ACC112 (cell line): ENCODE measurements around the gene KLHDC7A.

ENCODE experiments used
- H2AFZ ChIP-seq: fragments of 200-600 bp; sonication (generic); one replicate; pipeline ENCODE4 v1.6.0; 2017; ENCODE audit warnings: antibody characterized with exemption, low read length; ENCODE audit not compliant: unreplicated experiment
- H3K27ac ChIP-seq: fragments of 200-600 bp; sonication (generic); 2 replicates; pipeline ENCODE4 v1.5.1; 2014; ENCODE audit warnings: low read depth, mild to moderate bottlenecking, antibody characterized with exemption, low read length, moderate library complexity
- H3K27me3 ChIP-seq: fragments of 200-600 bp; sonication (generic); 2 replicates; pipeline ENCODE4 v1.6.1; 2014; ENCODE audit warnings: mild to moderate bottlenecking, antibody characterized with exemption, low read length, moderate library complexity, mixed read lengths; ENCODE audit not compliant: insufficient read depth
- H3K36me3 ChIP-seq: fragments of 200-600 bp; sonication (generic); 2 replicates; pipeline ENCODE4 v1.6.1; 2016; ENCODE audit warnings: mild to moderate bottlenecking, antibody characterized with exemption, low read length, moderate library complexity, mixed read lengths; ENCODE audit not compliant: insufficient read depth
- H3K4me1 ChIP-seq: fragments of 200-600 bp; sonication (generic); one replicate; pipeline ENCODE4 v1.6.1; 2016; ENCODE audit warnings: low read length, mixed read lengths; ENCODE audit not compliant: insufficient read depth, unreplicated experiment, control insufficient read depth
- H3K4me3 ChIP-seq: fragments of 200-600 bp; sonication (generic); 2 replicates; pipeline ENCODE4 v1.5.1; 2014; ENCODE audit warnings: mild to moderate bottlenecking, low read depth, low read length
- H3K79me2 ChIP-seq: fragments of 200-600 bp; sonication (generic); one replicate; pipeline ENCODE4 v1.6.0; 2016; ENCODE audit warnings: low read length; ENCODE audit not compliant: control insufficient read depth, unreplicated experiment, insufficient read depth

Gene KLHDC7A

GRCh38 chr1:18486195-18486594, 5.5 kb downstream of the KLHDC7A start:
- H3K27me3 ChIP-seq, result no peaks in the 10 kb centered on the region
- H2AFZ ChIP-seq, result no peak overlapping the region
- no peaks in the 10 kb centered on the region for H3K4me1 ChIP-seq
- H3K4me3 ChIP-seq, result no peak overlapping the region
- H3K27ac ChIP-seq, result no peak overlapping the region
- H3K36me3 ChIP-seq, result no peaks in the 10 kb centered on the region
- H3K79me2 ChIP-seq, result no peaks in the 10 kb centered on the region

GRCh38 chr1:18489417-18490143, 8.8 kb downstream of the KLHDC7A start:
- Histone ChIP-seq H3K27me3 (no peaks in the 10 kb centered on the region), H2AFZ (no peak overlapping the region), H3K36me3 (no peaks in the 10 kb centered on the region), H3K4me1 (no peaks in the 10 kb centered on the region), H3K4me3 (no peak overlapping the region), H3K27ac (no peak overlapping the region), H3K79me2 (no peaks in the 10 kb centered on the region)

GRCh38 chr1:18491168-18491567, 10.4 kb downstream of the KLHDC7A start:
- H3K79me2 ChIP-seq, result no peaks in the 10 kb centered on the region
- H3K36me3 ChIP-seq, result no peaks in the 10 kb centered on the region
- H2AFZ ChIP-seq, result no peak overlapping the region
- no peak overlapping the region for H3K4me3 ChIP-seq
- H3K27ac ChIP-seq, result no peak overlapping the region
- no peaks in the 10 kb centered on the region for H3K4me1 ChIP-seq
- H3K27me3 ChIP-seq, result no peaks in the 10 kb centered on the region

- Histone ChIP-seq H3K27ac (no peak overlapping the region), H3K4me1 (no peaks in the 10 kb centered on the region), H3K79me2 (no peaks in the 10 kb centered on the region), H2AFZ (no peak overlapping the region), H3K4me3 (no peak overlapping the region), H3K27me3 (no peaks in the 10 kb centered on the region), H3K36me3 (no peaks in the 10 kb centered on the region)
Observed at GRCh38 chr1:18494304-18494703, 13.6 kb downstream of the KLHDC7A start.

DNA sequence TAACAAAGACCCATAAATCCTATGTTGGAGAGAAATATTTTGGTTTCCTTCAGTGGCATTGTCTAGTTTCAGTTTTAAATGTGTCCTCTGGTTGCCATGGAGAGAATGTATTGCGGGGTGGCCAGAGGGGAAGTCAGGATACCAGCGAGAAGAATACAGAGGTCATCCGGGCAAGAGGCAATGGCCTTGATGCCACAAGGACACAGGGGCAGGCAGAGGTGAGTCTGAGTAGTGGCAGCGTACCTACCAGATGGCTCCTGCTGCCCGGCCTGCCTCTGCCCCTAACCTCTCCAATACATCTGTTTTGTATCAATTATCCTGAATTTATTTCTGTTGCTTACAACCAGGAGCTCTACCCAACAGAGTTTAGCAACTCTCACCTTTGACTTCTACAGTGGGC, 14.9 kb downstream of the KLHDC7A start:
- no peak overlapping the region for H3K27ac ChIP-seq
- no peaks in the 10 kb centered on the region for H3K27me3 ChIP-seq
- no peaks in the 10 kb centered on the region for H3K79me2 ChIP-seq
- no peak overlapping the region for H3K4me3 ChIP-seq
- no peaks in the 10 kb centered on the region for H3K4me1 ChIP-seq
- H3K36me3 ChIP-seq, result no peaks in the 10 kb centered on the region
- H2AFZ ChIP-seq, result no peak overlapping the region

DNA sequence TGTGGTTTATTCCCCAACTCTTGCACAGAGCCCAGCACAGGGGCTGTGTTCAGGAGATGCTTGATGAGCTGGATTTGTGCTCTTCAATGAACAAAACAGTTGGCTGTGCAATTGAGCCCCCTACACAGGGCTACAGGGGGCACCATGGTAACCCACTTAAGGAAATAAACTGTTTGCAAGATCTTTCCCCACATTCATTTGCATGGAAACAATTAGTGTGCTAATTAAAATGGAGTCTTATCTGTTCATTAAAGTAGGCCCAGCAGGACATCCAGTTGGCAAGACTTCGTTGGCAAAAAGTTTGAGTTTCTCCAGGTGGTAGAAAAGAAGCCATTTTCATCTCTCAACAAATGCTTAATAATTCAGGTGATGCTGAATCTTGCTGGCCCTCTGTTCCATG, 15.3 kb downstream of the KLHDC7A start:
- Histone ChIP-seq H2AFZ (no peak overlapping the region), H3K27me3 (no peaks in the 10 kb centered on the region), H3K4me1 (no peaks in the 10 kb centered on the region), H3K4me3 (no peak overlapping the region), H3K79me2 (no peaks in the 10 kb centered on the region), H3K27ac (no peak overlapping the region), H3K36me3 (no peaks in the 10 kb centered on the region)

DNA sequence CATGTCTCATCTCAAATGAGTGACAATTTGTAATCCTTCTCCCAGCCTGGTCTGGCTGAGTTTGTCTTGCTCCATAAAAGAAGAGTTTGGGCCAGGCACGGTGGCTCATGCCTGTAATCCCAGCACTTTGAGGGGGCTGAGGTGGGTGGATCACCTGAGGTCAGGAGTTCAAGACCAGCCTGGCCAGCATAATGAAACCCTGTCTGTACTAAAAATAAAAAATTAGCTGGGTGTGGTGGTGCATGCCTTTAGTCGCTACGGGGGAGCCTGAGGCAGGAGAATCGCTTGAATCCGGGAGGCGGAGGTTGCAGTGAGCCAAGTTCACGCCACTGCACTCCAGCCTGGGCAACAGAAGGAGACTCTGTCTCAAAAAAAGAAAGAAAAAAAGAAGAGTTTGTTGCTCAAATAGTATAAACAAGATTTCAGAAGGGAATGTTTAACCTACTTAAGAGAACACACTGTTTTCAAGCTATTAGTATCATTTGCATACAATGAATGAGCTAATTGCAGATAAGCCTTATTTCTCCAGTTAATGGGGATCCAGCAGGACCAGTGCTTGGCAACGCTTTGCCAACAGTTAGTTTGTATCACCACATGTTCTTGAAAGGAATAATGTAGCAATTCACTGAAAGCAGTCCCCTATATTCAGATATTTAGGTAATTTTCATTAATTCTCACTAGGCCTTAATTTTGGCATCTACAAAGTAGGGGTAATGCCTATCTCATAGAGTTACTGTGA, 15.9 kb downstream of the KLHDC7A start:
- Histone ChIP-seq H2AFZ (no peak overlapping the region), H3K27me3 (no peaks in the 10 kb centered on the region), H3K36me3 (no peaks in the 10 kb centered on the region), H3K79me2 (no peaks in the 10 kb centered on the region), H3K4me3 (no peak overlapping the region), H3K4me1 (no peaks in the 10 kb centered on the region), H3K27ac (no peak overlapping the region)

- no peak overlapping the region for H3K4me3 ChIP-seq
- no peaks in the 10 kb centered on the region for H3K79me2 ChIP-seq
- H2AFZ ChIP-seq, result no peak overlapping the region
- H3K4me1 ChIP-seq, result no peaks in the 10 kb centered on the region
- H3K27me3 ChIP-seq, result no peaks in the 10 kb centered on the region
- no peaks in the 10 kb centered on the region for H3K36me3 ChIP-seq
- no peak overlapping the region for H3K27ac ChIP-seq
Observed at GRCh38 chr1:18501833-18502232, 21.1 kb downstream of the KLHDC7A start.

DNA sequence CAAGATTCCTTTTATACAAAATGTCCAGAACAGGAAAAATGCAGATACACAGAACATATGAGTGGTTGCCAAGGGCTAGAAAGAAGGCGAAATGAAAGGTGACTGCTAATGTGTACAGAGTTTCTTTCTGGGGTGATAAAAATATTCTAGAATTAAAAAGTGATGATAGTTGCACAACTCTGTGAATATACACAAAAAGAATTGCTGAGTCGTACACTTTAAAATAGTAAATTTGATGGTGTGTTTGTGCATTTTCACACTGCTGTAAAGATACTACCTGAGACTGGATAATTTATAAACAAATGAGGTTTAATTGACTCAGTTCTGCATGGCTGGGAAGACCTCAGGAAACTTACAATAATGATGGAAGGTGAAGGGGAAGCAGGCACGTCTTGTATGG, 23.9 kb downstream of the KLHDC7A start:
- no peak overlapping the region for H3K27ac ChIP-seq
- no peaks in the 10 kb centered on the region for H3K79me2 ChIP-seq
- no peak overlapping the region for H3K4me3 ChIP-seq
- no peaks in the 10 kb centered on the region for H3K27me3 ChIP-seq
- H3K36me3 ChIP-seq, result no peaks in the 10 kb centered on the region
- no peaks in the 10 kb centered on the region for H3K4me1 ChIP-seq
- no peak overlapping the region for H2AFZ ChIP-seq

DNA sequence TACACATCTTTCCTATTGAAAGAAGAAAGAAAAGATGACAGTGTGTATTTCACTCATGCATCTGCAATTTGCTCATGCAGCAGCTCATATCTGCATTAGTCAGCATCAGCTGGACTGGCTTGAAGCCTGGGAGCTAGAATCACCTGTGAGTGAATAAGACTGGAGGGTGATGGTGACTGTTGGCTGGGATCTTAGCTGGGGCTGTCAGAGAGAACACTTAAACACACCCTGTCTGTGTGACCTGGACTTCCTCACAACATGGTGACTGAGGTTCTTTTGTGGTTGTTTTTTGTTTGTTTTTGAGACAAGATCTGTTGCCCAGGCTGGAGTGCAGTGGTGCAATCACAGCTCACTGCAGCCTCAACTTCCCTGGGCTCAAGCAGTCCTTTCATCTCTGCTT, 24.9 kb downstream of the KLHDC7A start:
- Histone ChIP-seq H3K4me1 (no peaks in the 10 kb centered on the region), H2AFZ (no peak overlapping the region), H3K36me3 (no peaks in the 10 kb centered on the region), H3K4me3 (no peak overlapping the region), H3K27ac (no peak overlapping the region), H3K79me2 (no peaks in the 10 kb centered on the region), H3K27me3 (no peaks in the 10 kb centered on the region)

DNA sequence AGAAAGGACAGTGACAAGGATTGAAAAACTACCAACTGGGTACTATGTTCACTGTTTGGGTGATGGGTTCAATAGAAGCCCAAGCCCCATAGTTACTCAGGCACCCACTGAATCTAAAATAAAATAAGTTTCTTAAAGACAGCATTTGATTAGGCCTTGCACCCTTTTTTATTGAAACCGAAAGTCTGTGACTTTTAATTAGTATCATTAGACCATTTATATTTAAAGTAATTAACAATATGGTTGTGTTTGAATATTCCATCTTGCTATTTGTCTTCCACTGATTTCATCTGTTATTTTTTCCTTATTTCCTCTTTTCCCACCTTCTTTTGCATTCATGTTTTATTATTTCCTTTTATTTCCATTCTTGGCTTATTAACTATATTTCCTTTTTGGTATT, 27.4 kb downstream of the KLHDC7A start:
- no peak overlapping the region for H2AFZ ChIP-seq
- H3K27me3 ChIP-seq, result no peaks in the 10 kb centered on the region
- H3K4me3 ChIP-seq, result no peak overlapping the region
- no peaks in the 10 kb centered on the region for H3K79me2 ChIP-seq
- no peaks in the 10 kb centered on the region for H3K36me3 ChIP-seq
- H3K27ac ChIP-seq, result no peak overlapping the region
- no peaks in the 10 kb centered on the region for H3K4me1 ChIP-seq
